Neural progenitor cell (in vitro differentiated cells): ENCODE results near the gene SPIRE1. TPM values are rescaled to one million over a fixed set of nuclear protein-coding genes. Genes with fewer than 3 reads are reported as not detected.

Source experiments
- DNase-seq: peaks from one replicate; pipeline ENCODE4 v3.0.0-alpha.2; 2016; ENCODE audit warnings: low spot score
- H2AFZ ChIP-seq: fragments of 200-600 bp; sonication (generic); replicated peaks from 2 replicates; pipeline ENCODE4 v1.6.1; 2016; ENCODE audit warnings: antibody characterized with exemption
- H3F3A ChIP-seq: fragments of 200-600 bp; sonication (generic); 2 replicates; pipeline ENCODE4 v1.6.1; 2016; ENCODE audit warnings: antibody characterized with exemption, low read depth
- H3K27ac ChIP-seq: fragments of 200-600 bp; sonication (generic); 2 replicates; pipeline ENCODE4 v1.5.1; 2016; ENCODE audit warnings: mild to moderate bottlenecking
- H3K27me3 ChIP-seq: fragments of 200-600 bp; sonication (generic); 2 replicates; pipeline ENCODE4 v1.6.1; 2016; ENCODE audit warnings: mild to moderate bottlenecking, moderate library complexity
- H3K36me3 ChIP-seq: fragments of 200-600 bp; sonication (generic); 2 replicates; pipeline ENCODE4 v1.5.1; 2016
- H3K4me1 ChIP-seq: fragments of 200-600 bp; sonication (generic); 2 replicates; pipeline ENCODE4 v1.6.1; 2016; ENCODE audit warnings: mixed run types
- H3K4me2 ChIP-seq: fragments of 200-600 bp; sonication (generic); 2 replicates; pipeline ENCODE4 v1.6.1; 2016
- H3K4me3 ChIP-seq: fragments of 200-600 bp; sonication (generic); 2 replicates; pipeline ENCODE4 v1.5.1; 2016
- H3K79me2 ChIP-seq: fragments of 200-600 bp; sonication (generic); 2 replicates; pipeline ENCODE4 v1.6.1; 2016; ENCODE audit warnings: low read depth
- H3K9ac ChIP-seq: fragments of 200-600 bp; sonication (generic); 2 replicates; pipeline ENCODE4 v1.6.1; 2016
- H3K9me3 ChIP-seq: fragments of 200-600 bp; sonication (generic); 2 replicates; pipeline ENCODE4 v1.5.1; 2016; ENCODE audit warnings: low read depth
- H4K20me1 ChIP-seq: fragments of 200-600 bp; sonication (generic); 2 replicates; pipeline ENCODE4 v1.6.1; 2016; ENCODE audit warnings: low read depth
- H3K27ac Mint-ChIP-seq: 3 replicates; pipeline ENCODE4 v1.8.0; 2021; ENCODE audit warnings: mixed read lengths
- H3K27me3 Mint-ChIP-seq: 2 replicates; pipeline ENCODE4 v1.8.0; 2022; ENCODE audit warnings: low read depth, mild to moderate bottlenecking, inconsistent platforms, moderate library complexity, mixed read lengths; ENCODE audit not compliant: insufficient read depth
- H3K36me3 Mint-ChIP-seq: 3 replicates; pipeline ENCODE4 v1.8.0; 2021; ENCODE audit warnings: mixed read lengths
- H3K4me1 Mint-ChIP-seq: 3 replicates; pipeline ENCODE4 v1.8.0; 2021; ENCODE audit warnings: mixed read lengths
- H3K4me3 Mint-ChIP-seq: 3 replicates; pipeline ENCODE4 v1.8.0; 2021; ENCODE audit warnings: mild to moderate bottlenecking, moderate library complexity, mixed read lengths
- H3K9me3 Mint-ChIP-seq: 3 replicates; pipeline ENCODE4 v1.8.0; 2020; ENCODE audit warnings: mixed read lengths
- CTCF ChIP-seq: fragments of 200-600 bp; sonication (generic); IDR thresholded peaks from 2 replicates; pipeline ENCODE4 v1.5.1; 2017; ENCODE audit warnings: antibody characterized with exemption, mild to moderate bottlenecking
- EZH2 ChIP-seq: fragments of 200-600 bp; sonication (generic); IDR thresholded peaks from 2 replicates; pipeline ENCODE4 v1.6.1; 2017; ENCODE audit warnings: antibody characterized with exemption, mild to moderate bottlenecking, moderate library complexity
- EZH2phosphoT487 ChIP-seq: fragments of 200-600 bp; sonication (generic); IDR thresholded peaks from 2 replicates; pipeline ENCODE4 v1.6.1; 2017; ENCODE audit warnings: antibody characterized with exemption
- total RNA-seq: library from RNA; depleted of rRNA; stranded (reverse); fragments of >200 nt; gene quantifications from 2 replicates; pipeline ENCODE4 v1.2.3, GENCODE V29; 2015; ENCODE audit warnings: low replicate concordance

Gene SPIRE1
- total RNA-seq, 1 donor from 2014 or later = 18.4 TPM

GRCh38 chr18:12574494-12575185 lies 83.3 kb downstream of the SPIRE1 start:
- H3K4me1 Mint-ChIP-seq = peaks cover 5% of the 10 kb centered on the region
- H3K27me3 ChIP-seq = no peaks in the 10 kb centered on the region
- no peaks in the 10 kb centered on the region for H4K20me1 ChIP-seq
- no peak overlapping the region for H3K27ac ChIP-seq
- DNase-seq = no peak
- no peak for TF ChIP-seq EZH2phosphoT487
- no peak for TF ChIP-seq EZH2
- no peak for TF ChIP-seq CTCF
- H3K36me3 Mint-ChIP-seq = no peaks in the 10 kb centered on the region
- H3K9ac ChIP-seq = no peak overlapping the region
- no peaks in the 10 kb centered on the region for H3K79me2 ChIP-seq
- H3K4me1 ChIP-seq = no peaks in the 10 kb centered on the region
- H3K9me3 ChIP-seq = no peaks in the 10 kb centered on the region
- H3K4me2 ChIP-seq = no peak overlapping the region
- H3K4me3 ChIP-seq = no peak overlapping the region
- no peaks in the 10 kb centered on the region for H3K36me3 ChIP-seq
- H3K4me3 Mint-ChIP-seq = no peak overlapping the region
- H3K27ac Mint-ChIP-seq = no peak overlapping the region
- peaks cover 6% of the 10 kb centered on the region for H3K9me3 Mint-ChIP-seq
- no peaks in the 10 kb centered on the region for H3K27me3 Mint-ChIP-seq
- H2AFZ ChIP-seq = no peak overlapping the region
- no peaks in the 10 kb centered on the region for H3F3A ChIP-seq

GRCh38 chr18:12571630-12572029 lies 86.3 kb downstream of the SPIRE1 start:
- Histone ChIP-seq H3K36me3 (no peaks in the 10 kb centered on the region), H3K27ac (no peak overlapping the region), H3K9me3 (no peaks in the 10 kb centered on the region), H2AFZ (no peak overlapping the region), H3F3A (no peaks in the 10 kb centered on the region), H3K9ac (no peak overlapping the region), H3K27me3 (no peaks in the 10 kb centered on the region), H3K4me1 (no peaks in the 10 kb centered on the region), H3K4me2 (no peak overlapping the region), H3K79me2 (no peaks in the 10 kb centered on the region), H4K20me1 (no peaks in the 10 kb centered on the region), H3K4me3 (no peak overlapping the region)
- no peaks in the 10 kb centered on the region for H3K36me3 Mint-ChIP-seq
- H3K9me3 Mint-ChIP-seq = peaks cover 5% of the 10 kb centered on the region
- TF ChIP-seq EZH2phosphoT487 (no peak), CTCF (no peak), EZH2 (no peak)
- no peak overlapping the region for H3K4me3 Mint-ChIP-seq
- DNase-seq = no peak
- H3K27ac Mint-ChIP-seq = no peak overlapping the region
- peaks cover 5% of the 10 kb centered on the region for H3K4me1 Mint-ChIP-seq
- no peaks in the 10 kb centered on the region for H3K27me3 Mint-ChIP-seq

GRCh38 chr18:12569791-12570190 lies 88.1 kb downstream of the SPIRE1 start:
- Mint-ChIP-seq H3K27ac (no peak overlapping the region), H3K4me3 (no peak overlapping the region), H3K27me3 (no peaks in the 10 kb centered on the region), H3K9me3 (peaks cover 15% of the 10 kb centered on the region), H3K36me3 (peaks cover 3% of the 10 kb centered on the region), H3K4me1 (peaks cover 5% of the 10 kb centered on the region)
- Histone ChIP-seq H3K4me3 (no peak overlapping the region), H2AFZ (no peak overlapping the region), H3K9ac (no peak overlapping the region), H3K9me3 (no peaks in the 10 kb centered on the region), H3K4me2 (no peak overlapping the region), H3K79me2 (no peaks in the 10 kb centered on the region), H3K36me3 (no peaks in the 10 kb centered on the region), H3F3A (peaks cover 5% of the 10 kb centered on the region), H3K27me3 (no peaks in the 10 kb centered on the region), H3K27ac (no peak overlapping the region), H4K20me1 (no peaks in the 10 kb centered on the region), H3K4me1 (no peaks in the 10 kb centered on the region)
- no peak for DNase-seq
- no peak for TF ChIP-seq EZH2phosphoT487

GRCh38 chr18:12567849-12568248 lies 90.1 kb downstream of the SPIRE1 start:
- Histone ChIP-seq H3K4me3 (no peak overlapping the region), H3K27ac (no peak overlapping the region), H2AFZ (no peak overlapping the region), H3F3A (peaks cover 10% of the 10 kb centered on the region), H3K79me2 (no peaks in the 10 kb centered on the region), H3K27me3 (no peaks in the 10 kb centered on the region), H3K4me1 (peaks cover 5% of the 10 kb centered on the region), H3K9me3 (no peaks in the 10 kb centered on the region), H3K36me3 (no peaks in the 10 kb centered on the region), H3K9ac (no peak overlapping the region), H3K4me2 (no peak overlapping the region), H4K20me1 (no peaks in the 10 kb centered on the region)
- Mint-ChIP-seq H3K36me3 (peaks cover 11% of the 10 kb centered on the region), H3K4me1 (peaks cover 5% of the 10 kb centered on the region), H3K27me3 (peaks cover 3% of the 10 kb centered on the region), H3K4me3 (no peak overlapping the region), H3K27ac (no peak overlapping the region), H3K9me3 (peaks cover 24% of the 10 kb centered on the region)
- TF ChIP-seq EZH2phosphoT487 (no peak), CTCF (no peak), EZH2 (no peak)
- no peak for DNase-seq
